Gastroesophageal sphincter (tissue), 4 donors: ENCODE data around the gene C19orf12. TPM values are rescaled to one million over a fixed set of nuclear protein-coding genes. Genes with fewer than 3 reads are reported as not detected.

Experiments used
- ATAC-seq: fragments of 150-250 bp; one replicate; pipeline ENCODE4 v1.9.1; 2016; ENCODE audit warnings: mild to moderate bottlenecking, moderate library complexity
- H3K27ac ChIP-seq, 4 donors: fragments of 200-600 bp; sonication (generic) in 3 of 4; 1 replicate in 3 of 4; 2 replicates in 1 of 4; pipeline ENCODE4 v1.5.1; 2016 to 2019
- H3K27me3 ChIP-seq: fragments of 200-600 bp; sonication (generic); one replicate; pipeline ENCODE4 v1.5.1; 2019
- H3K36me3 ChIP-seq, 2 donors: fragments of 200-600 bp; sonication (generic); one replicate each; pipeline ENCODE4 v1.5.1; 2019; ENCODE audit warnings: control low read depth in 1 of 2
- H3K4me1 ChIP-seq, 3 donors: fragments of 200-600 bp; sonication (generic); 1 replicate in 2 of 3; 2 replicates in 1 of 3; pipeline ENCODE4 v1.5.1; 2016 to 2019; ENCODE audit warnings: control low read depth in 2 of 3
- H3K4me3 ChIP-seq, 2 donors: fragments of 200-600 bp; sonication (generic); one replicate each; pipeline ENCODE4 v1.5.1; 2019; ENCODE audit warnings: mild to moderate bottlenecking in 1 of 2, moderate library complexity in 1 of 2
- H3K9me3 ChIP-seq, 3 donors: fragments of 200-600 bp; sonication (generic); one replicate each; pipeline ENCODE4 v1.5.1; 2017 to 2019; ENCODE audit warnings: control low read depth in 2 of 3
- EP300 ChIP-seq: sonication (generic); formaldehyde crosslinking; IDR thresholded peaks from one replicate; pipeline ENCODE4 v1.6.1; 2017; ENCODE audit warnings: antibody characterized with exemption, mild to moderate bottlenecking
- POLR2A ChIP-seq, 2 donors: fragments of 450-650 bp; IDR thresholded peaks; one replicate each; pipeline ENCODE4 v1.6.1; 2017; ENCODE audit warnings: antibody characterized with exemption in 2 of 2, mild to moderate bottlenecking in 2 of 2, moderate library complexity in 1 of 2
- POLR2AphosphoS5 ChIP-seq: sonication (generic); formaldehyde crosslinking; IDR thresholded peaks from one replicate; pipeline ENCODE4 v1.6.1; 2017; ENCODE audit warnings: antibody characterized with exemption
- WGBS, 2 donors: methylation state at CpG; one replicate each; pipeline ENCODE4 v1.1.5; 2018; ENCODE audit warnings: low coverage in 1 of 2; 5-methylcytosine and 5-hydroxymethylcytosine counted together
- total RNA-seq, 4 donors: library from RNA; depleted of rRNA; stranded (reverse); fragments of >200 nt; gene quantifications; one replicate each; pipeline ENCODE4 v1.1.0, GENCODE V29; 2016
- TF ChIP-seq, protein P1 (sequence below), 4 experiments: fragments of 200-600 bp in 2 of 4; fragments of 450-650 bp in 2 of 4; sonication (generic) in 1 of 4; IDR thresholded peaks; one replicate each; pipeline ENCODE4 v1.5.1; 2017 to 2019; ENCODE audit warnings: antibody characterized with exemption in 4 of 4, mild to moderate bottlenecking in 2 of 4, moderate library complexity in 2 of 4

C19orf12 gene
- total RNA-seq, 4 donors from 2014 or later, result 37.6 to 62.1 (median 49.7) TPM

DNA sequence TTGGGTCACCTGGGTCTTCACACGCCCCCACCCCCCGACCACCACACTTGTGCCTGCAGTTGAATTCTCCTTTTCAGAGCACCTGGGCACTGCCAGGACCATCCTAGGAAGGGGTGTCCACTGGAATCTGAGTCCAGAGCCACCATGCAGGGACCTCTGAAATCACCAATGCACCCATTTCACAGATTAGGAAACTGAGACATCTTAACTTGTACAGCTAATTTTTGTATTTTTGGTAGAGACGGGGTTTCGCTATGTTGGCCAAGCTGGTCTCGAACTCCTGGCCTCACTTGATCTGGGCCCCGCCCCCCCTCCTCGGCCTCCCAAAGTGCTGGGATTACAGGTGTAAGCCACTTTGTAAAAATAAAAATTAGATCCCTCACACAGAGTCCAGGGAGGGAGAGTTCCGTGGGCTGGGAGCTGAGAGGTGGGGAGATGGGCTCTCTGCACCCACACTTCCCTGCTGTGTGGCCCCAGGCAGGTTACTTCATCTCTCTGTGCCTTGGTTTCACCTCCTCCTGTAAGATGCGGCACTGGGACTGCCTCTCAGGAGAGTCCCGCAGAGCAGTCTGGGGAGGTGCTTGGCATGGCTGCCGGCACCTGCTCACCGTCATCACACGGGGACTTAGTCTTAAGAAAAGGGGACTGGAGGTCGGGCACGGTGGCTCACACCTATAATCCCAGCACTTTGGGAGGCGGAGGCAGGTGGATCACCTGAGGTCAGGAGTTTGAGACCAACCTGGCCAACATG is 45.9 kb upstream of the C19orf12 start:
- Histone ChIP-seq H3K27ac (no peak overlapping the region), H3K36me3 (no peaks in the 10 kb centered on the region), H3K4me3 (no peak overlapping the region), H3K27me3 (peaks cover 19% of the 10 kb centered on the region), H3K4me1 (peaks cover 0 to 7% (median 0%) of the 10 kb centered on the region in 3 donors), H3K9me3 (no peaks in the 10 kb centered on the region)
- ATAC-seq, result no peak
- no peak for TF ChIP-seq EP300
- TF ChIP-seq POLR2A (IDR thresholded peaks at IDR 0.05), result no peak
- no peak for TF ChIP-seq POLR2AphosphoS5
- TF ChIP-seq, protein P1, sequence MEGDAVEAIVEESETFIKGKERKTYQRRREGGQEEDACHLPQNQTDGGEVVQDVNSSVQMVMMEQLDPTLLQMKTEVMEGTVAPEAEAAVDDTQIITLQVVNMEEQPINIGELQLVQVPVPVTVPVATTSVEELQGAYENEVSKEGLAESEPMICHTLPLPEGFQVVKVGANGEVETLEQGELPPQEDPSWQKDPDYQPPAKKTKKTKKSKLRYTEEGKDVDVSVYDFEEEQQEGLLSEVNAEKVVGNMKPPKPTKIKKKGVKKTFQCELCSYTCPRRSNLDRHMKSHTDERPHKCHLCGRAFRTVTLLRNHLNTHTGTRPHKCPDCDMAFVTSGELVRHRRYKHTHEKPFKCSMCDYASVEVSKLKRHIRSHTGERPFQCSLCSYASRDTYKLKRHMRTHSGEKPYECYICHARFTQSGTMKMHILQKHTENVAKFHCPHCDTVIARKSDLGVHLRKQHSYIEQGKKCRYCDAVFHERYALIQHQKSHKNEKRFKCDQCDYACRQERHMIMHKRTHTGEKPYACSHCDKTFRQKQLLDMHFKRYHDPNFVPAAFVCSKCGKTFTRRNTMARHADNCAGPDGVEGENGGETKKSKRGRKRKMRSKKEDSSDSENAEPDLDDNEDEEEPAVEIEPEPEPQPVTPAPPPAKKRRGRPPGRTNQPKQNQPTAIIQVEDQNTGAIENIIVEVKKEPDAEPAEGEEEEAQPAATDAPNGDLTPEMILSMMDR (IDR thresholded peaks at IDR 0.05), result no peak
- WGBS, 2 donors, result 100% methylated on average over 4 of the region's 16 CpGs; no CpG with 5 or more reads in 1 of the 2 donors

DNA sequence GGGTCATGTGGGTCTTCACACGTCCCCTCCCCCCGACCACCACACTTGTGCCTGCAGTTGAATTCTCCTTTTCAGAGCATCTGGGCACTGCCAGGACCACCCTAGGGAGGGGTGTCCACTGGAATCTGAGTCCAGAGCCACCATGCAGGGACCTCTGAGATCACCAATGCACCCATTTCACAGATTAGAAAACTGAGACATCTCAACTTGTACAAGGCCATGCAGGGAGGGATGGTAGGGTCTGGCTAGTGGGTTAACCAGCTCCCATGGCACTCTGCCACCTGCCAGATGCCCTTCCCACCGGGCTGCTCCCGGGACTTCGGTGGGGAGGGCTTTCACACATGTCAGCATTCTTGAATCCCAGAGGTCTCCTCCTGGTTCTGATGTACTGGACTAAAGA is 44.3 kb upstream of the C19orf12 start:
- peaks cover 0 to 7% (median 0%) of the 10 kb centered on the region in 3 donors for H3K4me1 ChIP-seq
- no peak overlapping the region for H3K27ac ChIP-seq
- H3K4me3 ChIP-seq, result no peak overlapping the region
- no peak for ATAC-seq
- no peaks in the 10 kb centered on the region for H3K9me3 ChIP-seq
- H3K27me3 ChIP-seq, result peaks cover 19% of the 10 kb centered on the region
- TF ChIP-seq POLR2A (IDR thresholded peaks at IDR 0.05) (no peak), POLR2AphosphoS5 (no peak), EP300 (no peak)
- TF ChIP-seq, protein P1 (IDR thresholded peaks at IDR 0.05), result no peak
- no peaks in the 10 kb centered on the region for H3K36me3 ChIP-seq
- no CpG with 5 or more reads among the region's 5 CpGs for WGBS, 2 donors

DNA sequence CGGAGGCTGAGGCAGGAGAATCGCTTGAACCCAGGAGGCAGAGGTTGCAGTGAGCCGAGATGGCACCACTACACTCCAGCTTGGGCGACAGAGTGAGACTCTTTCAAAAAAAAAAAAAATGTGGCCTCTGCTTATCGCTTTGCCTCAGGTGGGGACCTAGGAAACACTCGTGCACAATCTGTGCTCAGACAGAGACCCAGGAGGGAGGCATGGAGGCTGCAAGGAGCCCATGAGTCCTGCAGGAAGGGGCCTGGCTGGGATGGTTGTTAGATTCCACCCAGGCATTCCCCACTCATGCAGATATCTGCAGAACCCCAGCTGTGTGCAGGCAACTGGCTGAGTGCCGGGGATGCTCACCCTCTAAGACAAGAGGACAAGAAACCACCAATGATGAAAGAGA is 43.8 kb upstream of the C19orf12 start:
- no peaks in the 10 kb centered on the region for H3K36me3 ChIP-seq
- no peak for TF ChIP-seq POLR2A (IDR thresholded peaks at IDR 0.05)
- H3K27ac ChIP-seq, result no peak overlapping the region
- H3K4me1 ChIP-seq, result peaks cover 0 to 7% (median 0%) of the 10 kb centered on the region in 3 donors
- no peaks in the 10 kb centered on the region for H3K9me3 ChIP-seq
- no peak overlapping the region for H3K4me3 ChIP-seq
- ATAC-seq, result no peak
- 67 to 96% methylated on average over 1 to 6 of the region's 7 CpGs for WGBS, 2 donors
- H3K27me3 ChIP-seq, result peaks cover 14% of the 10 kb centered on the region

DNA sequence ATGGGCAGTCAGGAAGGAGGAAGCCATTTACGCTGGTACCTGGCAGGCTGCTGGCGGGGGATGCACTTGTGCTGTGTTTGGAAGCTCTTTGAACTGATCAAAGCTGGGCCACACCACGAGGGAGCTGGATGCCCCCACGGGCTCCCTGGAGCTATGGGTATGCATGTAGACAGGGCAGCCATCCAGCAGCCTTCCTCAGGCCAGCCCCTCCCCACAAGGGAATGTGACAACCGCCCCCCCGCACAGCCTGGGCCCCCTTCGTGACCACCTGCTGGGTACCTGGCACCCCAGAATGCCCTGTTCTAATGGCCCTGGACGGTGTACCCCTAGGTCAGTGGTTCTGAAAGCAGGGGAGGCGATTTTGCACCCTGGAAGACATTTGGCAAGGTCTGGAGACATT is 42.5 kb upstream of the C19orf12 start:
- Histone ChIP-seq H3K27me3 (peaks cover 27% of the 10 kb centered on the region), H3K9me3 (no peaks in the 10 kb centered on the region), H3K27ac (no peak overlapping the region), H3K36me3 (no peaks in the 10 kb centered on the region), H3K4me3 (no peak overlapping the region), H3K4me1 (peaks cover 0 to 7% (median 0%) of the 10 kb centered on the region in 3 donors)
- TF ChIP-seq POLR2A (IDR thresholded peaks at IDR 0.05) (no peak), POLR2AphosphoS5 (no peak), EP300 (no peak)
- TF ChIP-seq, protein P1 (IDR thresholded peaks at IDR 0.05), result no peak
- ATAC-seq, result no peak
- no CpG with 5 or more reads among the region's 9 CpGs for WGBS, 2 donors

DNA sequence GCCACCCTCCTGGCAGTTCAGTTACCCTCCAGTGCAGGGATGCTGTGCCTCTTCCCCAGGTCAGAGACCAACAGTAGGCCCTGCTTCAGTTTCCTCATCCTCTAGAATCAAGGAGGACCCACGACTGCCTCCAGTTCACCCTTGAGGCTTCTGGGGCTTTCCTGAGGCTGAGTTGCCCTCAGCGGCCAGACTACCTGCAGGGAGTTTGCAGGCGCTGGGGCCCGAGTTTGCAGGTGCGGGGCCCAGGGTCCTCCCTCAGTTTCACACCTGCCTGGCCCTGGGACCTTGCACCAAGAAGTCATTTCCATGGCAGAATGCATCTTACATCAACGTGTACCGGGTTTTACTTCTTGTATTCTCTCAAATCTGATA is 38.9 kb upstream of the C19orf12 start:
- Histone ChIP-seq H3K27me3 (peaks cover 22% of the 10 kb centered on the region), H3K4me1 (no peaks in the 10 kb centered on the region)

More for the DNA sequence above, 38.9 kb upstream of the C19orf12 start:
- H3K9me3 ChIP-seq, result no peaks in the 10 kb centered on the region
- TF ChIP-seq EP300, result no peak
- no peak for TF ChIP-seq POLR2AphosphoS5
- TF ChIP-seq, protein P1 (IDR thresholded peaks at IDR 0.05), result no peak
- TF ChIP-seq POLR2A (IDR thresholded peaks at IDR 0.05), result no peak
- H3K4me3 ChIP-seq, result no peak overlapping the region
- ATAC-seq, result no peak
- WGBS, 2 donors, result no CpG with 5 or more reads among the region's 7 CpGs
- no peaks in the 10 kb centered on the region for H3K36me3 ChIP-seq
- H3K27ac ChIP-seq, result no peak overlapping the region
